Osteoblast (primary cell): ENCODE measurements around the gene CLSTN2. TPM values are rescaled to one million over a fixed set of nuclear protein-coding genes. Genes with fewer than 3 reads are reported as not detected.

Experiments
- DNase-seq: peaks from one replicate; pipeline ENCODE4 v3.0.0; 2011; ENCODE audit warnings: low spot score, mixed read lengths; ENCODE audit not compliant: insufficient read length; ENCODE audit errors: missing footprints
- H2AFZ ChIP-seq: 2 replicates; pipeline ENCODE4 v1.6.0; 2011; ENCODE audit warnings: mild to moderate bottlenecking, low read length
- H3K27ac ChIP-seq: 2 replicates; pipeline ENCODE4 v1.5.1; 2011; ENCODE audit warnings: mild to moderate bottlenecking, low read depth, low read length, moderate library complexity
- H3K27me3 ChIP-seq: 2 replicates; pipeline ENCODE4 v1.6.0; 2012; ENCODE audit warnings: mild to moderate bottlenecking, control low read depth, inconsistent platforms, low read length, moderate library complexity; ENCODE audit not compliant: insufficient read depth
- H3K36me3 ChIP-seq: 2 replicates; pipeline ENCODE4 v1.5.1; 2011; ENCODE audit warnings: mild to moderate bottlenecking, low read length, control low read depth, moderate library complexity; ENCODE audit not compliant: insufficient read depth
- H3K4me1 ChIP-seq: 2 replicates; pipeline ENCODE4 v1.5.1; 2011; ENCODE audit warnings: mild to moderate bottlenecking, low read length, control low read depth, moderate library complexity; ENCODE audit not compliant: insufficient read depth
- H3K4me2 ChIP-seq: 2 replicates; pipeline ENCODE4 v1.6.0; 2011; ENCODE audit warnings: mild to moderate bottlenecking, low read length; ENCODE audit not compliant: insufficient read depth
- H3K4me3 ChIP-seq: fragments of 200-600 bp; sonication (generic); 3 replicates; pipeline ENCODE4 v1.5.1; 2012; ENCODE audit warnings: mild to moderate bottlenecking, low read length, inconsistent platforms; ENCODE audit not compliant: insufficient read depth
- H3K79me2 ChIP-seq: 2 replicates; pipeline ENCODE4 v1.6.0; 2012; ENCODE audit warnings: mild to moderate bottlenecking, low read length, control low read depth, inconsistent platforms; ENCODE audit not compliant: insufficient read depth
- H3K9me3 ChIP-seq: 2 replicates; pipeline ENCODE4 v1.5.1; 2011; ENCODE audit warnings: low read depth, low read length, control low read depth
- H4K20me1 ChIP-seq: 2 replicates; pipeline ENCODE4 v1.6.0; 2012; ENCODE audit warnings: mild to moderate bottlenecking, low read length, control low read depth; ENCODE audit not compliant: insufficient read depth
- CTCF ChIP-seq: IDR thresholded peaks from 2 replicates; pipeline ENCODE4 v1.5.1; 2011; ENCODE audit warnings: mild to moderate bottlenecking, low read depth, low read length, moderate library complexity; ENCODE audit errors: extremely low read depth
- total RNA-seq: library from RNA; depleted of rRNA; stranded (reverse); fragments of >200 nt; gene quantifications from 2 replicates; pipeline ENCODE4 v1.2.3, GENCODE V29; 2012

Gene CLSTN2
- total RNA-seq, 1 donor: under 0.01 TPM

GRCh38 chr3:140505876-140506275 is 570.9 kb downstream of the CLSTN2 start:
- Histone ChIP-seq H3K4me3 (no peak overlapping the region), H3K4me1 (no peaks in the 10 kb centered on the region), H3K36me3 (no peaks in the 10 kb centered on the region), H3K4me2 (no peak overlapping the region), H3K9me3 (no peaks in the 10 kb centered on the region), H3K27me3 (peaks cover 7% of the 10 kb centered on the region), H2AFZ (no peak overlapping the region), H4K20me1 (no peaks in the 10 kb centered on the region), H3K79me2 (no peaks in the 10 kb centered on the region), H3K27ac (no peak overlapping the region)
- peak; percentile 19 for DNase-seq
- TF ChIP-seq CTCF: no peak

GRCh38 chr3:140508550-140508949 is 573.6 kb downstream of the CLSTN2 start:
- no peak for DNase-seq
- no peak for TF ChIP-seq CTCF
- Histone ChIP-seq H4K20me1 (no peaks in the 10 kb centered on the region), H3K27me3 (peaks cover 7% of the 10 kb centered on the region), H3K9me3 (no peaks in the 10 kb centered on the region), H3K27ac (no peak overlapping the region), H3K36me3 (no peaks in the 10 kb centered on the region), H3K4me3 (no peak overlapping the region), H3K4me2 (no peak overlapping the region), H3K79me2 (no peaks in the 10 kb centered on the region), H2AFZ (no peak overlapping the region), H3K4me1 (no peaks in the 10 kb centered on the region)

- peaks cover 7% of the 10 kb centered on the region for H3K27me3 ChIP-seq
- H2AFZ ChIP-seq: no peak overlapping the region
- no peak for TF ChIP-seq CTCF
- no peaks in the 10 kb centered on the region for H3K9me3 ChIP-seq
- H3K4me2 ChIP-seq: no peak overlapping the region
- H3K4me3 ChIP-seq: no peak overlapping the region
- H3K79me2 ChIP-seq: no peaks in the 10 kb centered on the region
- no peak overlapping the region for H3K27ac ChIP-seq
- DNase-seq: no peak
- H3K4me1 ChIP-seq: no peaks in the 10 kb centered on the region
- H4K20me1 ChIP-seq: no peaks in the 10 kb centered on the region
- H3K36me3 ChIP-seq: no peaks in the 10 kb centered on the region
These were observed 574.5 kb downstream of the CLSTN2 start for GRCh38 chr3:140509534-140509933.

- no peaks in the 10 kb centered on the region for H4K20me1 ChIP-seq
These were observed 575.4 kb downstream of the CLSTN2 start for GRCh38 chr3:140510303-140510861.

More at GRCh38 chr3:140510303-140510861, 575.4 kb downstream of the CLSTN2 start:
- Histone ChIP-seq H3K27me3 (peaks cover 7% of the 10 kb centered on the region), H3K4me2 (no peak overlapping the region), H2AFZ (no peak overlapping the region), H3K79me2 (no peaks in the 10 kb centered on the region), H3K9me3 (no peaks in the 10 kb centered on the region), H3K36me3 (no peaks in the 10 kb centered on the region), H3K4me3 (no peak overlapping the region), H3K27ac (no peak overlapping the region), H3K4me1 (no peaks in the 10 kb centered on the region)
- DNase-seq: no peak
- no peak for TF ChIP-seq CTCF
